Transverse colon (tissue), 4 donors: Measurements from ENCODE around the gene ARRDC3. TPM values are rescaled to one million over a fixed set of nuclear protein-coding genes. Genes with fewer than 3 reads are reported as not detected.
"Not testable (repeated sequence)": the region's sequence is repeated elsewhere in the genome, so short reads cannot be mapped to it uniquely, and the experiment has no call there.

Experiments used
- DNase-seq: peaks from one replicate; pipeline ENCODE4 v3.0.0-alpha.2; 2019
- H3K27ac ChIP-seq, 4 donors: fragments of 200-600 bp; sonication (generic); 2 replicates each; pipeline ENCODE4 v1.5.1; 2016 to 2018; ENCODE audit warnings: inconsistent platforms in 4 of 4
- H3K27me3 ChIP-seq: fragments of 200-600 bp; sonication (generic); 2 replicates; pipeline ENCODE4 v1.5.1; 2017; ENCODE audit warnings: inconsistent platforms
- H3K36me3 ChIP-seq, 4 donors: fragments of 200-600 bp; sonication (generic); 2 replicates each; pipeline ENCODE4 v1.5.1; 2017 to 2019; ENCODE audit warnings: inconsistent platforms in 4 of 4
- H3K4me1 ChIP-seq, 4 donors: fragments of 200-600 bp; sonication (generic); 2 replicates each; pipeline ENCODE4 v1.5.1; 2017 to 2020; ENCODE audit warnings: inconsistent platforms in 4 of 4
- H3K4me3 ChIP-seq, 4 donors: fragments of 200-600 bp; sonication (generic); 1 replicate in 1 of 4; 2 replicates in 3 of 4; pipeline versions ENCODE4 v1.5.1 to v1.6.1; 2017 to 2019; ENCODE audit warnings: inconsistent platforms in 4 of 4
- H3K9me3 ChIP-seq, 2 donors: fragments of 200-600 bp; sonication (generic); 2 replicates each; pipeline ENCODE4 v1.5.1; 2017 to 2019; ENCODE audit warnings: inconsistent platforms in 2 of 2
- EP300 ChIP-seq: sonication (generic); formaldehyde crosslinking; IDR thresholded peaks from one replicate; pipeline ENCODE4 v1.6.1; 2017; ENCODE audit warnings: antibody characterized with exemption, low read depth
- POLR2A ChIP-seq: fragments of 450-650 bp; IDR thresholded peaks from one replicate; pipeline ENCODE4 v1.6.1; 2016; ENCODE audit warnings: antibody characterized with exemption, mild to moderate bottlenecking, moderate library complexity
- POLR2AphosphoS5 ChIP-seq, 3 donors: sonication (generic); formaldehyde crosslinking; IDR thresholded peaks; one replicate each; pipeline ENCODE4 v1.6.1; 2016; ENCODE audit warnings: antibody characterized with exemption in 3 of 3
- whole genome bisulfite sequencing, 2 donors: methylation state at CpG; one replicate each; pipeline ENCODE4 v1.1.5; 2018; ENCODE audit warnings: low coverage in 1 of 2; 5-methylcytosine and 5-hydroxymethylcytosine counted together
- in situ Hi-C, 4 donors: fragments of 200-750 bp; cut with MboI; loops; one replicate each; pipeline versions ENCODE4 v1.15.0 to v1.15.1; 2017; ENCODE audit warnings: low sequenced_read_pairs in 3 of 4, low pct_ligation_motif_present in 1 of 4, low pct_unique_long_range_greater_than_20kb in 1 of 4
- intact Hi-C: fragments of 100-400 bp; cut with DNase I; formaldehyde crosslinking; loops from one replicate; pipeline ENCODE4 v1.15.1; 2023; ENCODE audit warnings: low total_unique reads
- total RNA-seq, 4 donors: library from RNA; depleted of rRNA; stranded (reverse); fragments of >200 nt; gene quantifications; one replicate each; pipeline ENCODE4 v1.1.0, GENCODE V29; 2016
- TF ChIP-seq, protein P1 (sequence below), 5 experiments: fragments of 200-600 bp in 3 of 5; fragments of 450-650 bp in 2 of 5; sonication (generic) in 3 of 5; IDR thresholded peaks; 1 replicate in 2 of 5; 2 replicates in 3 of 5; pipeline ENCODE4 v1.5.1; 2016 to 2017; ENCODE audit warnings: antibody characterized with exemption in 5 of 5, inconsistent platforms in 3 of 5, mild to moderate bottlenecking in 2 of 5, moderate library complexity in 1 of 5

The ARRDC3 gene
- total RNA-seq, 4 donors from 2014 or later = 13.7 to 29.4 (median 27.5) TPM

GRCh38 chr5:91359962-91360609, 23.0 kb downstream of the ARRDC3 start:
- Histone ChIP-seq H3K9me3 (no peaks in the 10 kb centered on the region), H3K4me1 (peaks cover 0 to 5% (median 0%) of the 10 kb centered on the region in 4 donors), H3K27me3 (no peaks in the 10 kb centered on the region), H3K27ac (no peak overlapping the region), H3K36me3 (no peaks in the 10 kb centered on the region), H3K4me3 (no peak overlapping the region)
- intact Hi-C loops (no loop called here), in situ Hi-C loops (no loop called here)
- WGBS, 2 donors = 94 to 98% methylated on average over 3 to 4 of the region's 4 CpGs
- DNase-seq = no peak
- no peak for TF ChIP-seq POLR2AphosphoS5 (IDR thresholded peaks at IDR 0.05)
- no peak for TF ChIP-seq POLR2A
- TF ChIP-seq, protein P1, sequence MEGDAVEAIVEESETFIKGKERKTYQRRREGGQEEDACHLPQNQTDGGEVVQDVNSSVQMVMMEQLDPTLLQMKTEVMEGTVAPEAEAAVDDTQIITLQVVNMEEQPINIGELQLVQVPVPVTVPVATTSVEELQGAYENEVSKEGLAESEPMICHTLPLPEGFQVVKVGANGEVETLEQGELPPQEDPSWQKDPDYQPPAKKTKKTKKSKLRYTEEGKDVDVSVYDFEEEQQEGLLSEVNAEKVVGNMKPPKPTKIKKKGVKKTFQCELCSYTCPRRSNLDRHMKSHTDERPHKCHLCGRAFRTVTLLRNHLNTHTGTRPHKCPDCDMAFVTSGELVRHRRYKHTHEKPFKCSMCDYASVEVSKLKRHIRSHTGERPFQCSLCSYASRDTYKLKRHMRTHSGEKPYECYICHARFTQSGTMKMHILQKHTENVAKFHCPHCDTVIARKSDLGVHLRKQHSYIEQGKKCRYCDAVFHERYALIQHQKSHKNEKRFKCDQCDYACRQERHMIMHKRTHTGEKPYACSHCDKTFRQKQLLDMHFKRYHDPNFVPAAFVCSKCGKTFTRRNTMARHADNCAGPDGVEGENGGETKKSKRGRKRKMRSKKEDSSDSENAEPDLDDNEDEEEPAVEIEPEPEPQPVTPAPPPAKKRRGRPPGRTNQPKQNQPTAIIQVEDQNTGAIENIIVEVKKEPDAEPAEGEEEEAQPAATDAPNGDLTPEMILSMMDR (IDR thresholded peaks at IDR 0.05) = no peak
- no peak for TF ChIP-seq EP300

DNA sequence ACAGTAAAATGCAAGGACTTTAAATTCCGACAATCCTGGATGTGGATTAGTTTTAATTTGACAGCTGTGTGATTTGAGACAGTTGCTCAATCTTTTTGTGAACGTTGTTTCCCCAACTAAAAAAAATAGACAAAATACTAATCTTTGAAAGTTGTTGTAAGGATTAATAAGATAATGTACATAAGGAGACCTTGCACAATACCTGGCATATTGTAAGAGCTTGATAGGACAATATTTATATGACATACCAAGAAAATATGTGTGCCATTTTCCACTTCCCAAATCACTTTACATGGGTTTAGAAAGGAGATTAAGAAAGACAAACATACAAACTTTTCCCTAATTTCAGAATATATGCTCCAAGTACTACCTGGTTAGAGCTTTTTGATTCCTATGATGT, 25.3 kb downstream of the ARRDC3 start:
- no peak for DNase-seq
- H3K4me1 ChIP-seq = peaks cover 0 to 5% (median 0%) of the 10 kb centered on the region in 4 donors
- H3K4me3 ChIP-seq = no peak overlapping the region
- H3K36me3 ChIP-seq = no peaks in the 10 kb centered on the region
- TF ChIP-seq POLR2AphosphoS5 (IDR thresholded peaks at IDR 0.05) (no peak), POLR2A (no peak), EP300 (no peak)
- TF ChIP-seq, protein P1 (IDR thresholded peaks at IDR 0.05) = no peak
- H3K27me3 ChIP-seq = no peaks in the 10 kb centered on the region
- H3K27ac ChIP-seq = no peak overlapping the region
- 40 to 75% methylated on average over 1 to 2 of the region's 2 CpGs for WGBS, 2 donors
- intact Hi-C loops (no loop called here), in situ Hi-C loops (no loop called here)
- no peaks in the 10 kb centered on the region for H3K9me3 ChIP-seq

DNA sequence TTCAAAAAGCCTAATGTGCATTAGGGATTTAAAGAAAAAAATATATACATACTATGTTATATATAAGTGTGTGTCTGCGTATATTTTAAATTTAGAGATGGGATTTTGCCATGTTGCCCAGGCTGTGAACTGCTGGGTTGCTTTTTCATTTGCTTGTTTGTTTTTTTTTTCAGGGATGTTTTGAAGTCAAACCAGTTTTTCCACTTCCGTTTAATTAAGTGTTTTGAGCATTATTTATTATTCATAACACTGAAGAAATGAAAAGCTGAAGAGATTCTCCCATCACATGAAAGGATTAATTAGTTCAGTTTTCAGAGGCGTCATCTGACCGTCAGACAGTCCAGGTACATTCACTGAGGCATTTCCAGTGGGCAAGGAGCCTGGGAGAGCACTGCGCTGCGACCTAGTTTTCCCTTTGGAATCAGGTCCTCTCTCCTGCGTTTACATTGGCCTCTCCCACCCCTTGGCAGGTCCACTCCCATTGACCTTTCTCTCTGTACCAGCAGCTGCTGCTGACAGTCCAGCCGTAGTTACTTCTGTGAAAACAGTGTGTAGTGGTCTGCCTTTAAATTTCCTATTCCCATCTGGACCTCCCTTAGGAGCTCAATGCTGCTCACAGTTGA, 26.0 kb downstream of the ARRDC3 start:
- H3K36me3 ChIP-seq = no peaks in the 10 kb centered on the region
- TF ChIP-seq POLR2A (no peak), EP300 (no peak), POLR2AphosphoS5 (IDR thresholded peaks at IDR 0.05) (no peak)
- TF ChIP-seq, protein P1 (IDR thresholded peaks at IDR 0.05) = no peak
- H3K27me3 ChIP-seq = no peaks in the 10 kb centered on the region
- WGBS, 2 donors = 58 to 61% methylated on average over 6 to 8 of the region's 8 CpGs
- no peak overlapping the region for H3K27ac ChIP-seq
- in situ Hi-C loops = no loop called here
- H3K9me3 ChIP-seq = no peaks in the 10 kb centered on the region
- peaks cover 0 to 5% (median 0%) of the 10 kb centered on the region in 4 donors for H3K4me1 ChIP-seq
- H3K4me3 ChIP-seq = no peak overlapping the region
- intact Hi-C loops = no loop called here
- no peak for DNase-seq

DNA sequence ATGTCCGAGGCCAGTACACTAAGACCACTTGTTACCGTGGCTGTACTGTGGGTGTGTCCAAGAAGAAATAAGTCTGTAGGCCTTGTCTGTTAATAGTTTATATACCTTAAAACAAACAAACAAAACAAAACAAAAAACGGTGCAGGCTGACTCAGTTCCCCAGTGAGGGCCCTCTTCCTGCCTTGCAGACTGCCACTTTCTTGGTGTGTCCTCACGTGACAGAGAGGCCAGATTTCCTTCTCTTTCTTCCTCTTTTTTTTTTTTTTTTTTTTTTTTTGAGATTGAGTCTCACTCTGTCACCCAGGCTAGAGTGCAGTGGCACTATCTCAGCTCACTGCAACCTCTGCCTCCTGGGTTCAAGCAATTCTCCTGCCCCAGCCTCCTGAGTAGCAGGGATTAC, 28.2 kb downstream of the ARRDC3 start:
- H3K4me1 ChIP-seq, in situ Hi-C loops, intact Hi-C loops, H3K4me3 ChIP-seq, DNase-seq, H3K36me3 ChIP-seq, H3K27me3 ChIP-seq, H3K27ac ChIP-seq, H3K9me3 ChIP-seq: not testable (repeated sequence)
- 48 to 78% methylated on average over 2 to 4 of the region's 4 CpGs for WGBS, 2 donors
